ENCODE results near the gene SETMAR.
"Not testable (repeated sequence)": the region's sequence is repeated elsewhere in the genome, so short reads cannot be mapped to it uniquely, and the experiment has no call there.

The SETMAR gene

GRCh38 chr3:4313606-4314293 lies 10.6 kb downstream of the SETMAR start:
- DNase-seq (ENCODE audit: low read depth in 3 of 3), result no peak

DNA sequence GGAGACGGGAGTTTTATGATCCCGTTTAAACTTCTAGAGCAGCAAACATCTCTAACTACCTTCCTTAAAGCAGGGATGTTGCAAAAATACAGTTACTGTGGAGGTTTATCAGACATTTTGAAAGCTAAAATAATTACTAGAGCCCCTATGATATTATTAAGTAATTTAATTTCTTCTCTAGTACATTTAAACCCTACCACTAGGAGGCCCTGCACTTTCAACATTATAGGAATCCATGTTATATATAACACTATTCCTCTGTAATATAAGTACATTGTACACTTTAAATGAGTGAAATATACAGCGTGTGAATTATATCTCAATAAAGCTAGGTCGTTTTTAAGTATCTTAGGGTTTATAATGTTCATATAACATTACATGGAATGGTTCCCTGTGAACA lies 11.5 kb downstream of the SETMAR start:
- DNase-seq (ENCODE audit: low read depth in 3 of 3), result no peak

GRCh38 chr3:4320096-4320911 lies 17.1 kb downstream of the SETMAR start:
- DNase-seq (ENCODE audit: low read depth in 3 of 3), result no peak

GRCh38 chr3:4321732-4322131 lies 18.6 kb downstream of the SETMAR start:
- DNase-seq (ENCODE audit: low read depth in 3 of 3), result no peak

DNA sequence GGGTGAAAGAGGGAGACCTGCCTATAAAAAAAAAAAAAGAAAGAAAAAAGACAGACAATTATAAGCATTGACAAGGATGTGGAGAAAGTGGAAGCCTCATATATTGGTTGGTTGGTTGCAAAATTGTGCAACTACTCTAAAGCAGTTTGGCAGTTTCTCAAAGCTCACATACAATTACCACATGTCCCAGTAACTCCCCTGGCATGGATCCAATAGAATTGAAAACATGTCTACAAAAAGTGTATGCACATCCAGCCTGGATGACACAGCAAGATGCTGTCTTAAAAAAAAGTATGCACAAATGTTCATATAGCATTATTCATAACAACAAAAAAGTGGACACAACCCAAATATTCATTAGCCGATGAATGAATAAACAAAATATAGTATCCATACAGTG lies 19.5 kb downstream of the SETMAR start:
- no peak for DNase-seq (ENCODE audit: low read depth in 3 of 3)

DNA sequence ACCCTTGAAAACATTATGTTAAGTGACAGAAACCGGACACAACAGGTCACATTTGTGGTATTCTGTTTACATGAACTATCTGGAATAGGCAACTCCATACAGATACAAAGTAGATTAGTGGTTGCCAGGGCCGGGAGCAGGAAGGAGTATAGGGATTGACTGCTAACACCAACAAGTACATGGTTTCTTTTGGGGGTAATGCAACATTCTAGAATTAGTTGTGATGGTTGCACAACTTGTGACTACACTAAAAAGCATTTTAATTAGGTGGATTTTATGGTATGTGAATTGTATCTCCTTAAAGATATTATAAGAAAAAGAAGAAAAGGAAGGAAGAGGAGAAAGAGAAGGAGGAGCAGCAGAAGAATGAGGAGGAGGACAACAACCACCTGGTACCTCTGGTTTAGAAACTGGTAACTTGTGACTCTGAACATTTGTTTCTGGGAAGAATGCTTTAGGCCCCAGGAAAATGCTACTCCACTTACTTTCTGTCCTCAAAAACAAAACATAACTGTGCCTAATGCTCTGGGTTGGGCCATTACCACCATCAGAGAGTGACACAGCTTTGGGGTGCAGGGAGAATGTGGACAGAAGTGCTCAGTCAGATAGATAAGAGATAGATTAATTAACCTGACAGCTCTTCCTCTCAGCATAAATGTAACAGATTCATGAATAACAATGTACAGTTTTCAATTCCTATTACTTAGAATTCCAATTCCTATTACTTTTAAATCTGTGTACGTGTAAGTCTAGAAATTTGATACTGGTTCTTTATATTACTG lies 20.3 kb downstream of the SETMAR start:
- no peak for DNase-seq (ENCODE audit: low read depth in 3 of 3)

DNA sequence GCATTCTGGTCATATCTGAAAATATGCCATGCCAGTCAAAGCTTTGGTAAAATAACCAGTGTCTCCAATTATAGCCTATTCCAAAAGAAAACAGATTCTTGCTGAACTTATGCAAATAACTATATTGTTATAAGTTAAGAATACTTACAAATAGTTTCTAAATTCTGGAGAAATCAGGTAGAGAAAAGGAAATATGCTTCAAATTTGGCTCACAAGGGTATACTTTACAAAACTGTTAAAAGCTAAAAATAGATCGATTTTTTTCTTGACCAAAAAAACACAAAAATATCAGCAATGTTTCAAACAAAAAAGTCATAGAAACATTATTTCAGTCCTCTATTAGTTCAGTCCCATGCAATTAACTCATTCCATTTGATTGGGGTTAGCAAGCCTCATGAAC lies 23.7 kb downstream of the SETMAR start:
- DNase-seq (ENCODE audit: low read depth in 3 of 3), result no peak

GRCh38 chr3:4329806-4330205 lies 26.6 kb downstream of the SETMAR start:
- not testable (repeated sequence) for DNase-seq (ENCODE audit: low read depth in 3 of 3)

DNA sequence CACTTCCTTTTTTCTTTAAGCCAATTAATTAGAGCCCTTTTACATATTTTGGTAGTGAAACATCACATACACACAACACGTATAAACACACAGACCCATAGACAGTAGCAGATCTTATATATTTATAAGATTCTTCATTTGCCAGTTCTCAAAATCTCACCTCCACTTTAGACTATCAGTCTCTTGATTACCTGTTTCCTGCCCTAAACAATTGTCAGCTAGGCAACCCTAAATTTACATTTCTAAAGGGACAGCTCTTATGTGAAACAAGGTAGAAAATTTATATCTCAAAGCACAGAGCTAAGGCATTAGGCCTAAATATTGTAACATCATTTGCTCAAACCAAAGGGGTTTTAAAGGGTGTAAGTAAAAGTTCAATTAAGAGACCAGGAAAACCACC lies 28.9 kb downstream of the SETMAR start:
- no peak for DNase-seq (ENCODE audit: low read depth in 3 of 3)

DNA sequence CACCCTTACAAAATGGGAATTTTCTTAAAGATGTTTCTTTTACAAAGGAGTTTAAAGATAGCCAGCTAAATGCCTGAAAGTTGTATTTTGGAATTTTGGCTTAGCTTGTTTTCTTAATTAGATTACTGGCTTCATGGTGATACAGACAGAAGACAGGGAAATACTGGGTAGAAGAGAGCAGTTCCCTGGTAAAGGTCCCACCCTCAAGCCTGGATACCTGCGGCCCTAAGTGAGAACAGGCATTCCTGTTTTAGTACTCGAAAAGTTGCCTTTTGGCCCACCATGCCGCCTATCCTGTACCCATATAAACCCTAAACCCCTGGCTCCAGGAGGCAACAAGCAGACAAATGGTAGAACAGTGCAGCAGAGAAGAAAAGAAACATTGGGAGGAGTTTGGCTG lies 29.4 kb downstream of the SETMAR start:
- DNase-seq (ENCODE audit: low read depth in 3 of 3), result no peak

GRCh38 chr3:4332991-4333390 lies 29.8 kb downstream of the SETMAR start:
- DNase-seq (ENCODE audit: low read depth in 3 of 3), result no peak

DNA sequence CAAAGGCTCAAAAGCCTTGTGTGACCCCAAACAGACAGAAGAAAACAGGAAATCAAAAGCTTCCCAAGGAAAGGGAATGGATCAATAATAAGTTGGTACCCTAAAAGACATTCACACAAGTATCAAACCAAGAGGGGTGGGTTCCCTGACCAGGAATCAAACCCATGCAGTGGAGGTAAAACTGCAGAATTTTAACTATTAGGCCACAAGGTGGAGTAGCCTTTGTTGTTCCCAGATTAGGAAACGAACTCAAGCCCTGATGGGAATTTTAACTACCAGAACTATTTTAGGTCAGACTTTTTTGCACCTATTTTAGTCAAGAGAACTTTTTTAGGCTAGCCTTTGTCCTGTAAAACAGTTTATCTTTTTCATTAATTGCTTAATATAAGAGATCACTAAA lies 31.4 kb downstream of the SETMAR start:
- DNase-seq (ENCODE audit: low read depth in 3 of 3), result no peak

GRCh38 chr3:4335840-4336562 lies 32.8 kb downstream of the SETMAR start:
- no peak for DNase-seq (ENCODE audit: low read depth in 3 of 3)

GRCh38 chr3:4336850-4337546 lies 33.8 kb downstream of the SETMAR start:
- DNase-seq (ENCODE audit: low read depth in 3 of 3), result no peak

DNA sequence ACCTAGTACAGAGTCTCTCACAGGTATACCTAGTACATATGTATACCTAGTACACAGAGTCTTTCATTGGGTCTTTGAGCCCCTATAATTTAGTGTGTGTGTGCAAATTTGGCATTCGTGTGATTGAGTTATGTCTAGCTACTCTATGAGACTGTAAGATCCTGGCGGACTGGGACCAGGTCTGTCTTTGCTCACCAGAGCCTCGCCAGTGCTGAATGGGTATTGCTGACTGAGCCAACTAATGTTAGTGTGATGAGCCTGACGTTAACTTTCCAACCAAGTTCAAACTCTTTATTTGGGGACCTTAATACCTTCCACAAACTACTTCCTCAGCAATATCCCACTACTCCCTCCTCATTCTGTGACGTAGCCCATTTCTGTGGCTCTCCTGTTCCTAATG lies 35.6 kb downstream of the SETMAR start:
- no peak for DNase-seq (ENCODE audit: low read depth in 3 of 3)

GRCh38 chr3:4340077-4340410 lies 36.9 kb downstream of the SETMAR start:
- no peak for DNase-seq (ENCODE audit: low read depth in 3 of 3)

DNA sequence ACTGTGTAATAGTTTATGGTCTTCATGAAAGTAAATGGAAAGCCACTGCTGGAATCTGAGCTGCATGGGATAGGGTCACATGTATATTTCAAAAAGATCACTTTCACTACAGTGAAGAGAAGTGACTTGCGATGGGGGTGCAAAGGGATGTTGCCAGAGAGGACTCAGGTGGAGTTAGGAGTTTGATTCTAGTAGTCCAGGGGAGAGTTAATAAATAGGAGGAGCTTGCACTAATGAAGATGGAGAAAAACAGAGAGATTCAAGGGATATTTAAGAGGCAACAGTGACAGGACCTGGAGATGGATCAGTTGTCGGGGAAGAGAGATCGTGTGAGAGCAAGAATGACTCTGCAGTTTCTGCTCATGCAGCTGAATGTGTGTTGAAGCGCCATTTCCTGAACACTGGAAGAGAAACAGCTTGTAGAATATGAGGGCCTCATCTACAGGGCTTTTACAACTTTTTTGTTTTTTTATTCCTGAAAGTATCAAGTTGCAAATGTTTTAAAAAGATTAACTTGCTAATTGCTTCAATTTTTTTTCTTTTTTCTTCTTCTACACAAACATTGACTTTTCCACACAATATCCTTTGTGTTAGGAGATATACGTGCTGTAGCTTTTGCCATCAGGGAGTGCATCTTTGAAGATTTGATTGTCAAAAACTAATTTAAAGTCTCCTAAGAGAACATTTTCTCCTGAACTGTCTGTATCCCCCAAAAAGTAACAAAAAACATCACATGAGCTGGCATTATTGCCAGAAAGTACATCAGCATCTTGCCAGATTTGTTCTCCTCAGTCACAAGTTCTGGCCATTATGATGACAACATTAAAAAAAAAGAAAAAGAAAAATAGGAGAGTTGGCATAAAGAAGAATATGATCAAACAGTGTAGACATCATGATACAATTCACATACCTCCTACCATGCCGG lies 37.5 kb downstream of the SETMAR start:
- no peak for DNase-seq (ENCODE audit: low read depth in 3 of 3)

DNA sequence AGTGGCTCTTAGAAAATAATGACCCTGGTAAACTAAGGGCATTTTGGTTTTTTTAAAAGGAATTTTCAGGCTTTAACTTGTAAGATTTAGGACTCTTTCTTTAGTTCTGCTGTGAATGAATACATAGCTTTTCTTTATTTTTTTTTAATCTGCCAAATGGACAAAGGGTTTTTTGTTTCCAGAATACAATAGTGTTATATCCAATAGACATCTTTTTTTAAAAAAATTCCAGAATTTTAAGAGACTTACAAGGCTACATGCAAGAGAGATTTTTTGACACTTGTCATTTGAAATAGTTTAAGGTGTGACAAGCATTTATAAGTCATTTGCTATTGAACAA lies 38.1 kb downstream of the SETMAR start:
- no peak for DNase-seq (ENCODE audit: low read depth in 3 of 3)

GRCh38 chr3:4343258-4343657 lies 40.1 kb downstream of the SETMAR start:
- DNase-seq (ENCODE audit: low read depth in 3 of 3), result no peak

DNA sequence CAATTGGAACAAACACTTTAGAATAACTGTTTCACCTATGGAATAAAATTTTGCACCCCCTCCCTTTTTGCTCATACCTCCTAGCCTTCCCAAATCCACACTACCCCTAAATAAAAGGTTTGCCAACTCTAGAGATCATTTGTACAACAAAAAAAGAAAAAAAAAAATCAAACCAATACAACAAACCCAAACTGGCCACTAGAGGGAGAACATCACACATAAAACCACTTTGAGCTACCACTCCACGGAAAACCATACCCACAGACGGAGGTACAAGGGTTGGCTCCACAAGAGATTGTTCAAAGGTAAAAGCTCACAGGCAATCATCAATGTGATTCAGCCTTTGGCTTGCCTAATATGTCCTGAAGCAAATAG lies 47.6 kb downstream of the SETMAR start:
- peak; percentile 17 to 43 (median 20) for DNase-seq (ENCODE audit: low read depth in 3 of 3)
